ENCODE data around the gene IL17RA.
"Not testable (repeated sequence)": the region's sequence is repeated elsewhere in the genome, so short reads cannot be mapped to it uniquely, and the experiment has no call there.

Gene IL17RA, protein sequence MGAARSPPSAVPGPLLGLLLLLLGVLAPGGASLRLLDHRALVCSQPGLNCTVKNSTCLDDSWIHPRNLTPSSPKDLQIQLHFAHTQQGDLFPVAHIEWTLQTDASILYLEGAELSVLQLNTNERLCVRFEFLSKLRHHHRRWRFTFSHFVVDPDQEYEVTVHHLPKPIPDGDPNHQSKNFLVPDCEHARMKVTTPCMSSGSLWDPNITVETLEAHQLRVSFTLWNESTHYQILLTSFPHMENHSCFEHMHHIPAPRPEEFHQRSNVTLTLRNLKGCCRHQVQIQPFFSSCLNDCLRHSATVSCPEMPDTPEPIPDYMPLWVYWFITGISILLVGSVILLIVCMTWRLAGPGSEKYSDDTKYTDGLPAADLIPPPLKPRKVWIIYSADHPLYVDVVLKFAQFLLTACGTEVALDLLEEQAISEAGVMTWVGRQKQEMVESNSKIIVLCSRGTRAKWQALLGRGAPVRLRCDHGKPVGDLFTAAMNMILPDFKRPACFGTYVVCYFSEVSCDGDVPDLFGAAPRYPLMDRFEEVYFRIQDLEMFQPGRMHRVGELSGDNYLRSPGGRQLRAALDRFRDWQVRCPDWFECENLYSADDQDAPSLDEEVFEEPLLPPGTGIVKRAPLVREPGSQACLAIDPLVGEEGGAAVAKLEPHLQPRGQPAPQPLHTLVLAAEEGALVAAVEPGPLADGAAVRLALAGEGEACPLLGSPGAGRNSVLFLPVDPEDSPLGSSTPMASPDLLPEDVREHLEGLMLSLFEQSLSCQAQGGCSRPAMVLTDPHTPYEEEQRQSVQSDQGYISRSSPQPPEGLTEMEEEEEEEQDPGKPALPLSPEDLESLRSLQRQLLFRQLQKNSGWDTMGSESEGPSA
- 122 reads per million, percentile 86 among the genes with 10 or more reads in this experiment for total RNA-seq

DNA sequence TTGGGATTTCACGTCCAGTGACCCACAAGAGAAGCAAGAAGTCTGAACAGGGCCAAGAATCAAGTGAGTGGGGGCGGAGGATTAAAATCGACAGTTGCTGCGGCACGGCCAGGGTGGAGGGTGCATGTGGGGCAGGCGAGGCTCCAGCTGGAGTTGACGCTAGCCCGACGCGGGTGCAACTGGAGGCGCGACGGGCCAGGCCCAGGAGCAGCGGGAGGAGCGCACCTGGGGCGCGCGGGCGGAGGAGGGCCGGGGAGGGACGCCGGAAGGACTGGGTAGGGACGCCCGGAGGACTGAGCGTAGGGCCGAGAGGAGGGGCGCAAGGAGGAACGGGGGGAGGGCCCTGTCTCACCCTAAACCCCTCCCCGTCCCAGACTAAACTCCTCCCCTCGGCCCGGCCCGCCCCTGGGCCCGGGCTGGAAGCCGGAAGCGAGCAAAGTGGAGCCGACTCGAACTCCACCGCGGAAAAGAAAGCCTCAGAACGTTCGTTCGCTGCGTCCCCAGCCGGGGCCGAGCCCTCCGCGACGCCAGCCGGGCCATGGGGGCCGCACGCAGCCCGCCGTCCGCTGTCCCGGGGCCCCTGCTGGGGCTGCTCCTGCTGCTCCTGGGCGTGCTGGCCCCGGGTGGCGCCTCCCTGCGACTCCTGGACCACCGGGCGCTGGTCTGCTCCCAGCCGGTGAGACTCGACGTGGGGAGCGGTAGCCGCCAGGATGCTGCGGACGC is at the start of gene IL17RA:
IL17RA (plus strand) TSS at position 447 of the 723 bp plus-strand sequence; CDS start at position 539, 92 bp downstream.
- DNase-seq = peak; percentile 88

DNA sequence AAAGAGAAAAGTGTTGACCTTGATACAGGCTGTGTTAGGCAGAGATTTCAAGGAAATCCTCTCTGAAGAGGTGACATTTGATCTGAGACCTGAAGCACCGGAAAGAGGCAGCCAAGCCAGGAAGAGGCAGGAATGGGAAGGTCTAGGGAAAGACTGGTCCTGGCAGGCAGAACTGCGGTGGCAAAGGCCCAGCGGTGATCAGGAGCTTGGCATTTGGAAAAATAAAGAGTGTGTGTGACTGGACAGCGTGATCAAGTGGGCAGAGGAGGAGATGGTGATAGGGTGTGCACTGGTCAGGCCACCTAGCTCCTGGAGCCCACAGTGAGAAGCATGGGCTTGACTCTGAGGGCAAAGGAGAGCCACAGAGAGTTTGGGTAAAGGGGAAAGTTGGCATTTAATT is 49.6 kb upstream of the IL17RA start:
- no peak for DNase-seq

DNA sequence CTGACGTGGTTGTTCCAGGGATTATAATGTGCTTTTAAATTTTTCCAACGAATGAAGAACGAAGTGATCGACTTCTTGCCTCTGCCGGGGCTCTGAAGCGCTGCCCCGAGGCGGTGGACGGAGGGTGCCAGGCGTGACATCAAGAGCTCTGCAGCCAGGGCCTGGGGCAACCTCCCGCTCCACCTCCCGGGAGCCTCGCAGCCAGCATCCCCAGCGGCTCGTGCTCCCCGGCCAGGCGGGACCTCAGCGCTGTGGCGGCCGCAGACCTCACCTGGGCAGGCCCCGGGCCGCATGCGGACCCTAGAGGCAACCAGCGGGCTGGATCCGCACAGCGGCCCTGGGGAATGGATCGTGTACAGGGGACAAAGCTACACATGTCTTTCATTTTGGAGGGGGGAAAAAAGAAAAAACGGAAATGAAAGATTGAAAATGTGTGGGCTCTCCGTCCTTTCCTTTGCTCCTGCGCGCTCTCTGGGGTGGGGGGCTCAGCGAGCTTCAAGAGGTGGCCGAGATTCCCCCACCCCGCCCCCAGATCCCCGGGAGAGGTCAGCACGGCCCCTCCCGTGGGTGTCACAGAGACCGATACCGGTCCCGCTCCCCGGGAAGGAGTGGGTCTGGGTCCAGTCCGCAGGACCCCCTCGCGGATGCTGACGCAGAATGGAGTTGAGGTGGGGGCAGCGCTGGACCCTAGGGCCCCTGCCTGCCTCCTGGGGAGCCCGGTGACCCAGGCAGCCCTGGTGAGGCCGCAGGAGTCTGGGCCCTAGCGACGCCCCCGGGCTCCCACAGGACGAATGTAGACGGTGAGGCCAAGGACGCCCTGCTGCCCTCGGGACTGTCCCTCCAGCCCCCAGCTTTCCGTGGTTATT is 48.6 kb upstream of the IL17RA start:
- not testable (repeated sequence) for DNase-seq

DNA sequence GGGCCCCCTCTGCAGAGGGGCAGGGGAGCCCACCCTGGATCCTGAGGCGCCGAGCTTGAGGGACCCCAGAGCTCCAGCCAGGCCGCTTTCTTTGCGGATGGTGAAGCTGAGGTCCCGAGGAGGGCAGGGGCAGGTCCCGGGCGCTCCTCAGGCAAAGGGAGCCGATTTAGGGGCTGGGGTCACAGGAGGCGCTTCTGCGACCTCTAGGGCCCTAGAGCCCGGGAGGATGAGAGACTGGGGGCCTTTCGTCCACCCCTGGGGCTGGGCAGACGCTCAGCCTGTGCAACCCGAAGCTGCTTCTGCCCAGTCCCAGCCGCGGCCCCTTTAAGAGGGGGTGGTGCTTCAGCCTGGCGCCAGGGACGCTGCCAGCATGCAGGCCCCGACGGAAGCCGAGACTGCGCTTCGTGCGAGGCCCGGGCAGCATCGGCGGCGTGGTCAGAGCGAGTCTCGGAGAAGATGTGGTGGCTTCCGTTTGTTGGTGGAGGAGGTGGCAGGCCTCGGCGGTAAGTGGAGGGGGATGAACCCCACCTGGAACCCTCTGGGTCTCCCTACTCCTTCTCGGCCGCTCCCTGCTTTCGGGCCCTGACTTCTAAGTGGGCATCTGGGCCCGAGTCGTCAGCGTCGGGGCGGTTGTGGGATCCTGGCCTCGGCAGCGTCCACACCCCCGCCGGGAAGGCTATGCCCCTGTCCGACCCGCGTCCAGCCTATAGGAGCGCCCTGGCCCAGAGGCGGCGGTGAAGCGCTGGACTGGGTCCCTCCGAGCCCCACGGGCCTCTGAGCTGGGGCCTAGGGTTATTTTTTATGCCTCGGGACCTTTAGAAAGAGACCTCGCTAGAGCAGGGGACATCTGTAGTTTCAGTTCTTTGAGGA is 47.7 kb upstream of the IL17RA start:
- DNase-seq = not testable (repeated sequence)

DNA sequence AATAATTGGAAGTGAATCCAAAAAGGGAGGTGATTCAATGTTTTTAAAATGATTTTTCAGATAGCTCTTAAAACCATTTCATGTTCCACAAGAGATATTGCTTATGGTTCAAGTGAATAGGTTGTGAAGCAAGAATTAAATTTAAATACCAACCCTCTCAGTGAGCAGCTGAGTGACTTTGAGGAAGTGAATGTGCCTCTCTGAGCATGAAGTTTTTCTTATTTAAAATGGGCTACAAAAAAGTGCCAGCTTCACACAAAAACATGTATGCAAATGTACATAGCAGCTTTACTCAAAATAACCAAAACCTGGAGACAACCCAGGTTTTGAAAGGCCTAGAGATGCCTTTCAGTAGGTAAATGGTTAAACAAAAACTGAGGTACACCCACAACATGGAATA is 41.3 kb upstream of the IL17RA start:
- no peak for DNase-seq

DNA sequence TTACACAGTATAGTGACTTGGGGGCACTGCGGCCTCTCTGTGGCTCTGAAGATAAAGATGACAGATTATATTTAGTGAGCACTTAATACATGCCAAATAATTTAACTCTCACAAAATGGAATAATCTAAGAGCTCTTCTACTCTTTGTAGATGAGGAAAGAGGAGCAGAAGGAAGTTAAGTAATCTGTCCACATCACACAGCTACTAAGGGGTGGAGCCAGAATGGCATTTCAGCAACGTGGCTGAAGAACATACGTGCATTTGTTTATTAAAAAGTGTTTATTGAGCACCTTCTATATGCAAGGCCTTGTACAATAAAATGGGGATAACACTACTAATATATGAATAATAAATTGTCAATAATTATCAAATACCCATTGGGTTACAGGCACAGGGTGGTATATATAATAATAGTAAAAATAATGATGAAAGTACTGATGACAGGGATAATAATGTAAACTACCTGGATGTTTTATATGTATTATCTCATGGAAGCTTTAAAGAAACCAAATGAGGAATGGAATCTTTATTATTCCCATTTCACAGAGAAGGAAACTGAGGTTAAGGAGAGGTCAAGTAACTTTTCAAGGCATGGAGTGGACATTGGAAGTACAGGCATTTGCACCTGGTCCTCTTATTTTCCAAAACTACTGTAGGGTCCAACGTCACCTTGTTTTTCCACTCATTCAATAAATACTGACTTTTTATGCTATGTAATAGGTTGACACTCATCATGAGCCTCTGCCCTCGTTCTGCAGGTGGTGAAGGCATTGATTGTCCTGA is 38.0 kb upstream of the IL17RA start:
- DNase-seq = no peak

DNA sequence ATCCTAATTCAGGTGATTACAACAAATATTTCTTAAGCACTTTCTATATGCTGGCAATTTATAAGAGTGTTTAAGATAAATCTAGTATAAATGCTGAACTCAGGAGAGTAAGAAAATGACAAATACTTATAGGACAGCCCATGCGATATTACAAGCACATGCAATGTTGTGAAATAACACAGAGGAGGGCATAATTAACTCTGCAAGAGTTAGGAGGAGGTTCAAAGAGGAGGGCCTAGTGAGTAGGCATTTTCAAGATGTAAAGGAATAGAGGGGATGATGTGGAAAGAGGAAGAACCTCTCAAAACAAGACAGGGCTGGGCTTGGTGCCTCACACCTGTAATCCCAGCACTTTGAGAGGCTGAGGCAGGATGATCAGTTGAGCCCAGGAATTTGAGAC is 37.1 kb upstream of the IL17RA start:
- DNase-seq = no peak

DNA sequence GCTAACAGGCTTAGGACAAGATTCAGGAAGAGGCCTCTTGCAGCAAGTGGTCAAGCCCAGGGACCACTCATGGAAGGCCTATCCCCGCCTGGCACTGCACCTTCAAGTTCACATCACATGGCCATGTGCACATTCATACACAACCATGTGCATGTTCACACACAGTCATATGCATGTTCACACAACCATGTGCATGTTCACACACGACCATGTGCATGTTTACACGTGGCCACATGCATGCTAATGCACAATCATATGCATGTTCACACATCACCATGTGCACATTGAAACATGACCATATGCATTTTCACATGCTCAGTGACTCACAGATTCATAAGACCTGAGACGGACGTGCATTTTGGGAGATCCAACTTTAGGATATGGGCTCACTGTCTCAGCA is 28.7 kb upstream of the IL17RA start:
- DNase-seq = no peak

DNA sequence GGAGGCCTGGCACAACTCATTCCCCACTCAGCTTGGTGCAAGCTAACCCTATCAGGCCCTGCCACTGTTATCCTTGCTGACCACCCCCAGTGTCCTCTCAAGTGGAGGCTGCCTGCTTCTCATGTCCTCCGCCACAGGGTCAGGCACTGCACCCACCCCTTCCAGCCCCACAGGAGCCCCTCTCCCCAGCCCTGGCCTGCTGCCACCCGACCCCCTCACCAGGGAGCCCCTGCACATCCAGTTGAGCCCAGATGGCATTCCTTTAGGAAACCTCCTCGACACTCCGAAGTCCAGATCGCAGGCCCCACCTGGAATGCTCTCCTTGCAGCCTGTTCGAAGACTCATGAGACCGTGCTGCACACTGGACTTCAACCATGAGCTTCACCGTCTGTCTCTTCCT is 28.0 kb upstream of the IL17RA start:
- DNase-seq = no peak

DNA sequence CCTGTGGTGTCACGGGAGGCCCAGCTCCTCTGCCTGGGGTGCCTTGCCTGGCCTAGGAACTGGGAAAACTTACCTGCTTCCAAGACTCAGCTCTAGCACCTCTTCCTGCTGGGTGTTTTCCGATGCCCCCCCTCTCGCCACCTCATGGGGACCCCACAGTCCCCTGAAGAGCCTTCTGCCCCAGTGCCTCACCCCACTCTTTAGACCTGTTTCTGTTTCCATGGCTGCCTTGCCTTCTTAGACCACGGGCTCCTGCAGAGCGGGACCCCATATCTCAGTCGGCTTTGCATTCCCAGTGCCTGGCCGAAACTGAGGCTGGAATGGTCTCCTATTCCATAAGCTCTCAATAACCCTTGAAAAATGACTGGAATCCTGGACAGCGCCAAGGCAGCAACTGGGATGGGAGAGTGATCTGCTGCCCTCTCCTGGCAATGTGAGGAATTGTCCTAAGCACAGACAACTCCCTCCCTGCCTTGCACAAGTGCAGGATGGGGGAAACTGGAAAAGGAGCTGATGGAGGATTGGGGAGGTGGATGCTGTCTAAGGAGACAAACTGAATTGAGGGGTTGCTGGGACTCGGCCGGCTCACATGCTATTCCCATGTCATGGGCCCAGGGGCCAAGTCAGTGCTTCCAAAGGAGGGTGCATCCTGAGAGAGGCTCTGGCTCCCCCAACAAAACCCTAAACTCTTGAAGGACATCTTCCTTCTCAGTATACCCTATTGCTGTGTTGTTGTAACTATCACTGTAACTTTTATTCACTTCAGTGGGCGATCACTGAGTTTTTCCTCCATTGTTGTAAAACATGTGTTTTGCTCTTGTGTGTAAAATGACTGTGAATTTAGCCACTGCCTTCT is 26.6 kb upstream of the IL17RA start:
- DNase-seq = peak; percentile 11

DNA sequence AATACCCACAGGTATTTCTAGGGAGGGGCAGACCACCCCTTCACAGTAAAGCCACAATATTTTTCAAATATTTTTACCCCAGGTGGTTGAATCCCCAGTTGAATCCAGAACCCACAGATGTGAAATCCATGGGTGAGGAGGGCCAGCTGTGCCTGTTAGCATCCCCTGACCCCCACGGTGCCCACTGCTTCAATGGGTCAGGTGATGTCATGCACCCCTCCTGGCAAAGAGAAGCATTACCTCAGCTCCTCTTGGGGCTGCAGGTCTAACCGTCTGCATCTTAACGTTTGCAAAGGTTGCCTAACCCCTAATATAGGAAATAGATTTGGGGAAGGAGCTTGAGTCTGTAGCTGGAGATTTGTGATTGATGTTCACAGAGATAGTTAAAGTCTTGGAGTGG is 24.7 kb upstream of the IL17RA start:
- no peak for DNase-seq

DNA sequence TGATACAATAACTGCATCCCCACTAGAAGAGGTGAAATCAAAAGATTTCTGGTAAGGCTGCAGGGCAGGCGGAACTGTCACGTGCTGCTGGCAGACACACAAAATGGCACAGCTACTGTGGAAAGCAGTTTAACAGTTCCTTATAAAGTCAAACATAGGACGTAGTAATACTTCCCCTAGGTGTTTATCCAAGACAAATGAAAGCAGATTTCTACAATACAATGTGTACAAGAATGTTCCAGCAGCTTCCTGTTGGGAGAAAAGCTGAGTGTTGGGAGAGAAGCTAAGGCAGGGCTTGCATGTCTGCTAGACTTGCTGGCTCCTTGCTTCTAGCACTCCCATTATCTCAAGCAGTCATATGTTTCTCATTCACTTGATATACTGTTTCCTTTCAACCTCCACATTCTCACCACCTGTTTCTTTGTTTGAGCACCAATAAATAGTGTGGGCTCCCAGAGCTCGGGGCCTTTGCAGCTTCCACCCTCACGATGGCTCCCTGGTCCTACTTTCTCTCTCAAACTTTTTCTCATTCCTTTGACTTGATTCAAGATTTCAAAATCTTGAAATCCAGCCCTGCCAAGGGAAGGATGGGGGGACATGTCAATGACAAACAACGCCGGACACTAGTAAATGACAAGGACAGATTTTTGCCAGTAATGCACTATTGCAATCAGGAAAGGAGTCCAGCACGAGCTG is 21.2 kb upstream of the IL17RA start:
- no peak for DNase-seq

DNA sequence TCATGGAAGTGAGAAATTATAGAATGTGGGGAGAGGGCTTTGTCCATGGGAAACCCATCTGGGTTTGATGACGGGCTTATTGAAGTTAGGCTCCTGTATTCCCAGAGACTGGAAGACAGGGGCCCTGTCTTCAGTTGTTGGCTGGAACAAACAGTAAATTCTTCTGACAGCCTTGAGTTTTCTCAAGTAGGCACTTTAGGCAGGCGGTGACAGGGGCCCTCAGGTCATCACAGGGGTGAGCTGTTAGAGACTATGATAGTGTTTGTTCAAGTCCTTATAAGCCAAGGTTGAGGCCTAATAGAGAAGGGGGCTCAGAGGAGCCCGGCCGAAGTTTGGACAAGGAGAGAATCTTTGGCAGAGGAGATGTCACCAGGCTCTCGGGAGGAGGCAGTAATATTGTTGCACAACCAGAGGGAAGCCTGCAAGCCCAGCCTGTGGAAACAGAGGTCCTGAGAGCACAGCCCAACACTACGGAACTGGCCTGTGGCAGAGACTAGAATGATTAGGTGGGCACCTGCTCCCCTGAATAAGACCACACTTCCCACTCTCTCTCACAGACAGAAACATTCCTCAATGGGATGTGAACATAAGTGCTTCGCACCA is 20.2 kb upstream of the IL17RA start:
- DNase-seq = no peak

DNA sequence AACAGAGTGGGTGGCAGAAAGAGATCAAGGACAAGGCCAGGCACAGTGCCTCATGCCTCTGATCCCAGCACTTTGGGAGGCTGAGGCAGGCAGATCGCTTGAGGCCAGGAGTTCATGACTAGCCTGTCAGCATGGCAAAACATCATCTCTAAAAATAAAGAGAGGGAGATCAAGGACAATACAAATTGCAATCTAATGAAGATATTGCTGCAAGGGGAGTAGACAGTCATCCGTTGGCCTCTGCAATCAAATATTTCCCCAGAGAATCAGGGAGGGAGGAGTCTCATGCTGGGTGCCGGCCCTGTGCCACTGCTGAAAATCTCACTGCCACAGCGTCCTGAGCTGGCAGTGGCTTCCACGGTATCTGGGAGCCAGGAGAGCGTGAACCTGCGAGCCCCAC is 19.4 kb upstream of the IL17RA start:
- DNase-seq = no peak

DNA sequence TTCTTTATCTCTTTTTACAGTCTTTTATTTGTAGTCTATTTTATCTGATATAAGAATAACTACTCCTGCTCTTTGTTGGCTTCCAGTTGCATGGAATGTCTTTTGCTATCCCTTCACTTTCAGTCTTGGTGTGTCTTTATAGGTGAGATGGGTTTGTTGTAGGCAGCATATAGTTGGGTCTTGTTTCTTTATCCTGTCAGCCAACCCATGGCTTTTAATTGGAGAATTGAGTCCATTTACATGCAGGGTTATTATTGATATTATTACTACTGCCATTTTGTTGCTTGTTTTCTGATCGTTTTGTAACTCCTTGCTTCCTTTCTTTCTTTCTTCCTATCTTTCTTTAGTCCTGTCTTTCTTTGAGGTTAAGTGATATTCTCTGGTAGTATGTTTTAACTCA is 11.9 kb upstream of the IL17RA start:
- DNase-seq = no peak

DNA sequence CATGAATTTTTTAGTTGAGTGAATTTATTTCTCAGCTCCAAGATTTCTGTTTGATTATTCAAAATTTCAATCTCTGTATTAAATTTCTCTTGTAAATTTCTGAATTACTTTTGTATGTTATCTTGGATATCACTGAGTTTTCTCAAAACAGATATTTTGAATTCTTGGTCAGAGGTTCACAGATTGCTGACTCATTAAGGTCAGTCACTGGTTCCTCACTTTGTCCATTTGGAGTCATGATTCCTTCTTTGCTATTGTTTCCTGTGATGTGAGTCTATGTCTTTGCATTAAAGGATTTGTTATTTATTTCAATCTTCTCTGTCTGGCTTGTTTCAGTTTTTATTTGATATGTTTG is 10.2 kb upstream of the IL17RA start:
- no peak for DNase-seq

DNA sequence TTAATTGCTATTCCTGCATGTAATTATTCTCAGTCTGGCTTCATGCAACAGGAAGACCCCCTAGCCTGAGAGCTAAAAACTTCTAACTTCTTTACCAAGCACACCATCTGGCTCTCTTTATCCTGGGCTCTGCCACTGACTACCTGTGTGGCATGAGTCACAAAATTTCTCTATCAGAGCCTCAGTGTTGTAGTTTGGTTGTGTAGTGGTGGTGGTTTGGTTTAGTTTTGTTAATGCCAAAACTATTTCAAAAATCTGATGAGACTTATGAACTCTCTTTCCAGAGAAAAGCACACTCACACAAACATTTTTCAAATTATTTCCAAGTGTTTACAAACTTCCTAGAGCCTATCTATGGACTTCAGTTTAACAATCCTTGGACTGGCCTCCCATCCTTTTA is 7.5 kb upstream of the IL17RA start:
- DNase-seq = no peak

DNA sequence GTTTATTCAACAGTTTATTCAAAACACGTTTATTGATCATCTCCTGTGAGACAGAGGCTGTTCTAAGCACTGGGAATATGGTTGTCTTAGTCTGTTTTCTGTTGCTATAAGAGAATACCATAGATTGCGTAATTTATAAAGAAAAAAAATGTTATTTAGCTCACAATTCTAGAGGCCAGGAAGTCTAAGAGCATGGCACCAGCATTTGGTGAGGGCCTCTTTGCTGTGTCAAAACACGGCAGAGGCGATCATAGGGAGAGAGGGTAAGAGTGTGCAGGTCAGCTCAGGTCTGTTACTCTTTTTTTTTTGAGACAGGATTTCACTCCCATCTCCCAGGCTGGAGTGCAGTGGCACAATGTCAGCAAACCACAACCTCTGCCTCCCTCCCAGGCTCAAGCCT is 5.2 kb upstream of the IL17RA start:
- no peak for DNase-seq
